ENCODE results near the gene PDGFB. TPM values are rescaled to one million over a fixed set of nuclear protein-coding genes. Genes with fewer than 3 reads are reported as not detected.

The PDGFB gene
- total RNA-seq, 2 donors from 2014 or later = 21.9 to 22.0 TPM

DNA sequence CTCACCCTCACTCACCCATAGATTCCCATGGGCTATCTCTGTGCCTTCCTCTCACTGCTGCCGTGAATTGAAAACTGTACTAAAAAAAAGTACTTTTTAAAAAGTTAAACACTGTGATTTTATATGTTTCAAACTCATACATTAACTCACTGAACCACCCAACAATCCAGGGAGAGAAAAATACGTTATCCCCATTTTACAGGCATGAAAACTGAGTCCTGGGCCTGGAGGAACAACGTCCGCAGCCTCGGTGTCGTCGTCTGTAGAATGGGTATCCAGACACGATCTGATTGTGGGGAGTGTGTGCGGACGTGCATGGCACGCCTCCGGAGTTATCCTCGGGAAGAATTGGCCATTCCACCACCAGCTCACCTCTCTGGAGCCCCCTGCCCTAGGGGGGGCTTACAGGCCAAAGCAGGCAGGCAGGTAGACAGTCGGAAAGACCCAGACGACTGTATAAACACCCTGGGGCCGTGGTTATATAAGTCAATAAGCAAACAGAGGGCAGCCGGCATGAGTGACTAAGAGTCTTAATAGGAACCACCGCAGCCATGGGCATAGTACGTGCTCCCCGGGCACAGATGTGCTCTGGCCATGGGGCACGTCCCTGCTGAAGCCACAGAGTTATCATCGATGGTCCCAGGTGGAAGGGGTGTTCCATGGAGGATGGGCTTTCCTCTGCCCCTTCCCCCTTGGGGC, 7.1 kb upstream of the PDGFB start:
- TF ChIP-seq, protein P1, sequence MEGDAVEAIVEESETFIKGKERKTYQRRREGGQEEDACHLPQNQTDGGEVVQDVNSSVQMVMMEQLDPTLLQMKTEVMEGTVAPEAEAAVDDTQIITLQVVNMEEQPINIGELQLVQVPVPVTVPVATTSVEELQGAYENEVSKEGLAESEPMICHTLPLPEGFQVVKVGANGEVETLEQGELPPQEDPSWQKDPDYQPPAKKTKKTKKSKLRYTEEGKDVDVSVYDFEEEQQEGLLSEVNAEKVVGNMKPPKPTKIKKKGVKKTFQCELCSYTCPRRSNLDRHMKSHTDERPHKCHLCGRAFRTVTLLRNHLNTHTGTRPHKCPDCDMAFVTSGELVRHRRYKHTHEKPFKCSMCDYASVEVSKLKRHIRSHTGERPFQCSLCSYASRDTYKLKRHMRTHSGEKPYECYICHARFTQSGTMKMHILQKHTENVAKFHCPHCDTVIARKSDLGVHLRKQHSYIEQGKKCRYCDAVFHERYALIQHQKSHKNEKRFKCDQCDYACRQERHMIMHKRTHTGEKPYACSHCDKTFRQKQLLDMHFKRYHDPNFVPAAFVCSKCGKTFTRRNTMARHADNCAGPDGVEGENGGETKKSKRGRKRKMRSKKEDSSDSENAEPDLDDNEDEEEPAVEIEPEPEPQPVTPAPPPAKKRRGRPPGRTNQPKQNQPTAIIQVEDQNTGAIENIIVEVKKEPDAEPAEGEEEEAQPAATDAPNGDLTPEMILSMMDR (IDR thresholded peaks at IDR 0.05) = no peak
- no peaks in the 10 kb centered on the region for H3K9me3 ChIP-seq

DNA sequence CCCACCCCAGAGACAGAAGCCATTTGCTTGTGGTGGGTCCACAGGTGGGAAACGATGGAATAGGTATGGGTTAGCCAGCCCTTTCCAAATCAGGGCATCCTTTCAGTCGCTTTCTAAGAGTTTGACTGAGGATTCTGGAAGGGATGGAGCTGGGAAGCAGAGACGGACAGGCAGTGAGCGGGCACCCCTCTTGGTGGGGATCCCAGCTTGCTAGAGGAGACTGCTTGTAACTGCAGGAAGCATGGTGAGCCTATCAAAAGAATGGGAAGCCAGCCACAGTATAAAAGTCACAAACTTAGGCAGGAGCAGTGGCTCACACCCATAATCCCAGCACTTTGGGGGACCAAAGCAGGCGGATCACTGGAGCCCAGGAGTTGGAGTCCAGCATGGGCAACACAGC, 6.1 kb upstream of the PDGFB start:
- no peak for DNase-seq (ENCODE audit: low spot score)
- Histone ChIP-seq H3K4me3 (no peak overlapping the region), H3K27me3 (no peaks in the 10 kb centered on the region), H3K9me3 (no peaks in the 10 kb centered on the region), H3K4me1 (peaks cover 0 to 47% of the 10 kb centered on the region in 2 donors), H3K27ac (no peak overlapping the region), H3K36me3 (no peaks in the 10 kb centered on the region)
- TF ChIP-seq, protein P1 (IDR thresholded peaks at IDR 0.05) = no peak

More for the DNA sequence above, 7.1 kb upstream of the PDGFB start:
- peaks cover 0 to 43% of the 10 kb centered on the region in 2 donors for H3K4me1 ChIP-seq
- DNase-seq (ENCODE audit: low spot score) = no peak
- H3K27ac ChIP-seq = peak overlapping the region in 1 of 2 donors; percentile 79
- H3K36me3 ChIP-seq = no peaks in the 10 kb centered on the region
- H3K27me3 ChIP-seq = no peaks in the 10 kb centered on the region
- H3K4me3 ChIP-seq = no peak overlapping the region

DNA sequence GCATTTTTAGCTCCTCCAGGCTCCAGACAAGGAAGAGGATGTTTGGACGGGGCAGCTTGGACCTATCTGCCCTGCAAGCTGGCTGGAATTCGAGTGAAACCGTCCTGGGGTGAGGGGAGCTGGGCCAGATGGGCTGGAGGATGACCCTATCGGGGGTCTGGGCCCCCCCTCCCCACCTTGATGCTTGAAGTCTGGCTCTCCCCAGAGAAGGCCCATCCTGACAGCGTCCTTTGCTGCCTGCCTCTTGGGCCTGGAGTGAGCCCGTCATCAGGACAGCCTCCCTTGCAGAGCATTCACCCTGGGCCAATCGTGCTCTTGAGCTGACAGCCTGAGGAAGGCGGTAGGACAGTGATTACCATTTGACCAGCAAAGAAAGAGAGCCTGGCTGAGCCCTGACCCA, 5.3 kb upstream of the PDGFB start:
- Histone ChIP-seq H3K27me3 (no peaks in the 10 kb centered on the region), H3K4me1 (peaks cover 0 to 47% of the 10 kb centered on the region in 2 donors), H3K27ac (no peak overlapping the region), H3K4me3 (no peak overlapping the region), H3K36me3 (no peaks in the 10 kb centered on the region), H3K9me3 (no peaks in the 10 kb centered on the region)
- TF ChIP-seq, protein P1 (IDR thresholded peaks at IDR 0.05) = no peak
- no peak for DNase-seq (ENCODE audit: low spot score)

- Histone ChIP-seq H3K4me1 (peaks cover 0 to 44% of the 10 kb centered on the region in 2 donors), H3K27ac (no peak overlapping the region), H3K36me3 (no peaks in the 10 kb centered on the region), H3K27me3 (no peaks in the 10 kb centered on the region), H3K9me3 (no peaks in the 10 kb centered on the region), H3K4me3 (no peak overlapping the region)
- TF ChIP-seq, protein P1 (IDR thresholded peaks at IDR 0.05) = no peak
- no peak for DNase-seq (ENCODE audit: low spot score)
Observed at GRCh38 chr22:39249086-39249704, 4.4 kb upstream of the PDGFB start.

DNA sequence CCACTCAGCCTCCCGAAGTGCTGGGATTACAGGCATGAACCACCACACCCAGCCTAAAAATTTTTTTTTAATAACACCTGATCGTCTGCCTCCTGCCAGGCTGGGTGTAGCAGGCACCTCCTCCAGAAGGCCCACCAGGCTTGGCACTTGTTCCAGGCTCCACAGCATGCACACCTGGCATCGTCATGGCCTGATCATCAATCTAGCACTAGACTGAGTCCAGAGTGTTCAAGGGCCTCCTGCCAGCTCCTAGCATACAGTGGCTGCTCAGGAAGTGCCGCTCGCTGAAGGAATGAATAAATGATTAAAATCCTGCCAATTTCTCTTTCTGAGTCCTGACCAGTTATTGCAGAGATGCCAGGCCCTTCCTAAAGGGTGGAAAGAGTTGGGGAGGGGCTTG, 3.5 kb upstream of the PDGFB start:
- Histone ChIP-seq H3K27ac (no peak overlapping the region), H3K36me3 (no peaks in the 10 kb centered on the region), H3K9me3 (no peaks in the 10 kb centered on the region), H3K27me3 (no peaks in the 10 kb centered on the region), H3K4me1 (peaks cover 0 to 44% of the 10 kb centered on the region in 2 donors), H3K4me3 (no peak overlapping the region)
- TF ChIP-seq, protein P1 (IDR thresholded peaks at IDR 0.05) = no peak
- DNase-seq (ENCODE audit: low spot score) = no peak

Measured in right atrium auricular region (tissue), 2 donors.